Measurements from ENCODE around the gene COX8A.

The COX8A gene

GRCh38 chr11:64003807-64004589, 29.6 kb downstream of the COX8A start:
- DNase-seq, result no peak

GRCh38 chr11:64004590-64004984, 30.2 kb downstream of the COX8A start:
- no peak for DNase-seq

GRCh38 chr11:64005691-64006090, 31.3 kb downstream of the COX8A start:
- DNase-seq, result no peak

GRCh38 chr11:64006398-64006797, 32.0 kb downstream of the COX8A start:
- DNase-seq, result no peak

- DNase-seq, result peak; percentile 21
Observed at GRCh38 chr11:64007160-64007628, 32.8 kb downstream of the COX8A start.

GRCh38 chr11:64007629-64008282, 33.3 kb downstream of the COX8A start:
- DNase-seq, result peak; percentile 34

- DNase-seq, result no peak
Observed at GRCh38 chr11:64008283-64008913, 34.0 kb downstream of the COX8A start.

- no peak for DNase-seq
Observed at GRCh38 chr11:64008914-64009633, 34.7 kb downstream of the COX8A start.

- DNase-seq, result no peak
Observed at GRCh38 chr11:64009710-64010109, 35.3 kb downstream of the COX8A start.

- DNase-seq, result no peak
Observed at GRCh38 chr11:64010783-64011182, 36.4 kb downstream of the COX8A start.

GRCh38 chr11:64011371-64011770, 37.0 kb downstream of the COX8A start:
- DNase-seq, result no peak

- no peak for DNase-seq
Observed at GRCh38 chr11:64013141-64013896, 38.9 kb downstream of the COX8A start.

- no peak for DNase-seq
Observed at GRCh38 chr11:64014356-64014755, 39.9 kb downstream of the COX8A start.

GRCh38 chr11:64015510-64015909, 41.1 kb downstream of the COX8A start:
- no peak for DNase-seq

GRCh38 chr11:64015935-64016845, 41.8 kb downstream of the COX8A start:
- DNase-seq, result no peak

- DNase-seq, result no peak
Observed at GRCh38 chr11:64017945-64018224, 43.5 kb downstream of the COX8A start.

GRCh38 chr11:64018310-64018709, 43.9 kb downstream of the COX8A start:
- no peak for DNase-seq

GRCh38 chr11:64019106-64020037, 45.0 kb downstream of the COX8A start:
- DNase-seq, result no peak

- no peak for DNase-seq
Observed at GRCh38 chr11:64020976-64021756, 46.7 kb downstream of the COX8A start.

- DNase-seq, result no peak
Observed at GRCh38 chr11:64021757-64022093, 47.3 kb downstream of the COX8A start.

All from NCI-H748 treated with DMSO at 0.1 percent for 48 hours (cell line).